NCI-H510A (cell line): Measurements from ENCODE around the gene TXNRD2.
"Not testable (repeated sequence)": the region's sequence is repeated elsewhere in the genome, so short reads cannot be mapped to it uniquely, and the experiment has no call there.

ENCODE experiments used
- DNase-seq: peaks from one replicate; lab custom pipeline; 2025; lab: John Stamatoyannopoulos, UW

TXNRD2 gene

DNA sequence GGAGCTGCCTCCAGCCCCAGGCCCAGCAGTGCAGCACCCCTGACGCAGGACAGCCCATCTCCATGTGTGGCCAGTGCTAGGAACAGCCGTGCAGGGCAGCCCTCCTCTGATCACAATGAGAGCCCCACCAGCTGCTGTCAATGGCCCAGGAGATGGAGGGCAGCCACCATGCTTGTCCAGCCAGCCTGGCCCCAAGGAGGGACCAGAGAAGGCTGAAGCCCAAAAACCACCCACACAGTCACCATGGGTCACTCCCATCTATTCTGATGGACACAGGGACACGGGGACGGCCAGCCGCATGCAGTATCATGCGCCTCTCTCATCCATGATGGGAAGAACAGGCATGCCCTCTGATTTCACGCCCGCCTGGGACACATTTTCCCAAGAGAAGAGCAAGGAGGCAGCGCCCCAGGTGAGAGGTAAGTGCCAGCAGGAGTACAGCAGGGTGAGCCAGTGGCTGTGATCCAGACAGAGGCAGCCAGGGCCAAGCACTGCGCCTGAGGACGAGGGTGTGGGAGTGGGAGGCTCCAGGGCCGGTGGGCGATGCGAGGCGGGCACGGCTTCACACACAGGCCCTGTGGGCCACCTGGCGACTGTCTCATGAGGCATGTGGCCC lies 53.4 kb downstream of the TXNRD2 start:
- no peak for DNase-seq

DNA sequence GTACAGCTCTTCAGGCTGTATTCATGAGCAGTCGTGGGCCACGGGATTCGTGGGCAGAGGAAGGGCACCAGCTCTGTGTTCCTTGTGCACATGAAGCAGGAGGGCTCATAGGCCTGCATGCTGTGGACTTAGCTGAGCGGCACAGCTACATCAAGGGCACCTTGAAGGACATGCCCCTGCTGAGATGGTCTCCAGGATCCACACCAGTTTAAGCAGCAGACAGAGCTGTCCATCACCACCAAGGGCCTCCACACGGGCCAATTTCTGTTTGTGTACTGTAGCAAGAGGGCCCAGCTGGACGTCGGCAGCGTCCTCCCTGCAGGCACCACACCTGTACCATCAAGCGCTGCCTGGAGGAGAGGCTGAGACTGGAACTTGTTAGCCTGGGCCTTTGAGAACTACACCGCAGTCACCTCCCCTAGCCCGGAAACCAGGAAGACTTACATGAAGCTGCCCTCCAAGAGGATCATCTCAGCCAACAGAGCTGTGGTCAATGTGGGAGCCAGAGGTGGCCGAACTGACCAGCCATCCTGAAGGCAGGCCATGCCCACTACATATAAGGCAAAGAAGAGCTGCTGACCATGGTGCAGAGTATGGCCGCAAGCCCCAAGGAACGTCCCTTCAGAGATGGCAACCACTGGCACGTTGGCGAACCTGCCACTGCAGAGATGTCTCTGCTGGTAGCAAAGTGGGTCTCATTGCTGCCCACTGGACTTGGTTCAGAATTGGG lies 54.2 kb downstream of the TXNRD2 start:
- DNase-seq, result no peak

DNA sequence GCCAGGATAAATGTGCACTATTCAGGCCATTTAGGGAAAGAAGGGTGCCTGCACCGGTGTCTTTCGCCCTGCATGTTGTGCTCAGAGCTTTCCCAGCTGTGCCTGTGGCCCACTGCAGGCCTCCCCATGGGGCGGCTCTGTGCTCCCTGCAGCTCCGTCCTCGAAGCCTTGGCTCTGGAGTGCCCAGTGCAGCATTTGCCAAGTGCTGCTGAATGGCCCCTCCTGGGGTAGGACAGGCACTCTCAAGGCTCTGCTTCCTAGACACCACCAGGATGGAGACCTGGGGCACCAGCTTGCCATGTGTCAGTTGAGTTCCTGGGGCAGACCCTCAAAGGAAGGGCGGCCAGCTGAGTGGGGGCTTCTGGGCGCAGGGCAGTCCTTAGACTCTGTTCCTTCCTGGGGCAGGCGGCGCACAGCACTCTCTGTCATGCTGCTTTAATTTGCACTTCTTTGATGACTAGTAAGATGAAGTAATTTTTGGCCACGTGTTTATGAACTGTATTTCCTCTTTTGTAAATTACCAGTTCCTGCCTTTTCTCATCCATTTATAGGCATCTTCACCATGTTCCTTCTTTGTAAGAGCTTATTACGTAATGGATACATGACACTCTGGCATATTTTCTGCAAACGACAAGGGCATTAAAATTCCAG lies 54.9 kb downstream of the TXNRD2 start:
- no peak for DNase-seq

DNA sequence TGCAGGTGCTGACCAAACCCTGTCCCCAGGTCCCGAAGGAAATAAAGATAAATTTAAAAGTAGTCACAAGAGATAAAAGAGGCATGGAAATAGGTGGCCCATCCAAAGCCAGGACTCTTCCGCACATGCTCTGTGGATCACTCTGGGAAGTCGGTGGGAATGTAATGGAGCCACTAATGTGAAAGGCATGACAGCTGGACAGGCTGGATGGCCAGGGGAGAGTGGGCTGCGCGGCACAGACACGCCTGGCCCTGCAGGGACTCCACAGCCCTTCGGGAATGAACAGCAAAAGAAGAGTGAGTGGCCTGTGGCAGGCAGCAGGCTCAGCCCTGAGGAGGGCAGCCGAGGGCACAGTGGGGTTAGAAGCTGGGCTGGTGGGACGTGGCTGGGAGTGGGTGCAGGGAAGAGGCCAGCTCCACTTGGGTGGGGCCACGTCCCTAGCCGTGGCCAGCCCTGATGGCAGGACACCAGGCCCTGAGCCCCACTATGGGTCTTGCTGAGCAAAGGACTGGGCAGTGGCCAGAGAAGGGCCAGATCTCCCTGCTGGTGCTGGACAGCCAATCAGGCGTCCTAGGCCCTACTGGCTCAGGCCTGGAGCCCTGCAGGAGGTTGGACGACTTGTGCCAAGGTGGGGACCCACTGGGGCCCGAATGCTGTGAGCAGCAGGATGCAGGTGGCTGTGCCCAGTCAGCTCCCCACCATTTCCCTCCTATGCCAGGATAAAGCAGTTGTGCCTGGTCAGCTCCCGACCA lies 55.6 kb downstream of the TXNRD2 start:
- DNase-seq, result no peak

DNA sequence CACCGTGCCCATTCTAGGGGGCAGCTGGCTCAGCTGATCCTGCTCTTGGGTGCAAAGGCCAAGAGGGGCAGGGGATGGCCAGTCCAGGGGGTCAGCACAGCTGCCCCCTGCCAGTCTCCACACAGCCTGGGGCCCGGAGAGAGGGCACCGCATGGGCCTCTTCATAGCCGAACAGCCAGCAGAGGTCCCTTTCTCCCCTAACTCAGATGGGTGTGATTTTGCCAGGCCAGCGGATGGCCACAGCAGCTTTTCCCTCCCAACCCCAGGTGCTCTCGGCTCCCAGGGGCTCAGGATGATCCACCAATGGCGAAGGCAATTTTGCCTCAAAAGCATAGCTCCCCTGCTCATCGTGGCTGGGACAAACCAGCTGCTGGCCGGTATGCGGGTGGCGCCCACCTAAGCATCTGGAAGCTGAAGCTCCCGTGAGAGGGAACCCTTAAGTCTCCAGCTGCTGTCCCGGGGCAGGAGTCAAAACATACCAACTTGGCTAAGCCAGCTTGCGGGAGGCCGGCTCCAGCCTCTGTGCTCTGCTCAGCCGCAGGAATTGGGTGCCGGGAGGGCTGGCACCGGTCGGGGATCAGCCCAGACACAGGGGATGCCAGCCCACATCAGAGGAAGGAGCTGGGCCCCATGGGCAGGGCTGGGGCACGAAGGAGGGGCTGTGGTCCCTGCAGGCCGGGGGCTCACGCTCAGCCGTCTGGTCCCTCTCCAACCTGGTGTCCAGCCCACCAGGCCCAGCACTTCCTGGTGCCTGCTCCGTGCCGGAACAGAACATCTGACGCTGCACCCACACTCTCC lies 56.5 kb downstream of the TXNRD2 start:
- DNase-seq, result no peak

DNA sequence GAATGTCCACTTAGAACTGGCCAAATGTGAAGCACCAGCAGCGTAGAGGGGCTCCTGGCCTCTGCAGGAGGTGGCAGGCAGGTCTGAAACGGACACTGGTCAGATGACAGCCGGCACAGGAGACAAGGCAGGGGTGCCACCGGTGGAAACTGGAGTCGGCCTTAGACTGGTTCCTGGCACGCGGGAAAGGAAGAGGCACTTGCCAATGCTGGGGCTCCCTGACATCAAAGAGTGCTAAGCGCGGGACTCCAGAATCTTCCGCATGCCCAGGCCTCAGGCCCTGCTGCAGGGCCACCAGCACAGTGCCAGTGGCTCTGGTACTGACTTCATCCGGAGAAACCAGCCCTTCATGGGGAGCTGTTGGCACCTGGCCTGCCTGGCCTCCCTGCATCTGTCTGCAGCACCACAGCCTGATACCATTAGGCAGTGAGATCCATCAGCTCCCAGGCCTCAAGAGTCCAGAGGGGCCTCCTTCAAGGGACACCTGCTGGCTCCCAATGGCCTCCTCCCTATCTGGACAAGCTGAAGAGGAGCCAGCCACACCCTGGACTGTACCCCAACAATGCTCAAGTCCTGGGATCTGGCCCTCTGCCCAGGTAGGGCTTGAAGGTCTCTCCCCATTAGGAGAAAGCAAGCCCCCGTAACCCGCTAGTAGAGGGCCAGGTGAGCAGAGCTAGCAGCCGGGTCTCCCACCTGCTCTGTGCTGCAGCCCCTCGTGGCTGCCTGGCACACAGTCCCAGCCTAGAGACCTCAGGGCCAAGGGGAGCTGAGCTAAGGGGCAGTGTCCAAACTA lies 57.3 kb downstream of the TXNRD2 start:
- DNase-seq, result no peak

DNA sequence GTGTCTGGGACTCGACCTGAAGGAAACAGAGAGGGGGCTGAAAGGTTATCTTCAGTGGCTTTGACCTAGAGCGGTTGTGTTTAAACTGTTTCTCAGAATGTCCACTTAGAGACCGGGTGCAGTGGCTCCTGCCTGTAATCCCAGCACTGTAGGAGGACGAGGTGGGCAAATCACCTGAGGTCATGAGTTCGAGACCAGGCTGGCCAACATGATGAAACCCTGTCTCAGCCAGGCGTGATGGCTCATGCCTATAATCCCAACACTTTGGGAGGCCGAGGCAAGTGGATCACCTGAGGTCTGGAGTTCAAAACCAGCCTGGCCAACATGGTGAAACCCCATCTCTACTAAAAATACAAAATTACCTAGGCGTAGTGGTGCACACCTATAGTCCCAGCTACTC lies 58.2 kb downstream of the TXNRD2 start:
- not testable (repeated sequence) for DNase-seq

DNA sequence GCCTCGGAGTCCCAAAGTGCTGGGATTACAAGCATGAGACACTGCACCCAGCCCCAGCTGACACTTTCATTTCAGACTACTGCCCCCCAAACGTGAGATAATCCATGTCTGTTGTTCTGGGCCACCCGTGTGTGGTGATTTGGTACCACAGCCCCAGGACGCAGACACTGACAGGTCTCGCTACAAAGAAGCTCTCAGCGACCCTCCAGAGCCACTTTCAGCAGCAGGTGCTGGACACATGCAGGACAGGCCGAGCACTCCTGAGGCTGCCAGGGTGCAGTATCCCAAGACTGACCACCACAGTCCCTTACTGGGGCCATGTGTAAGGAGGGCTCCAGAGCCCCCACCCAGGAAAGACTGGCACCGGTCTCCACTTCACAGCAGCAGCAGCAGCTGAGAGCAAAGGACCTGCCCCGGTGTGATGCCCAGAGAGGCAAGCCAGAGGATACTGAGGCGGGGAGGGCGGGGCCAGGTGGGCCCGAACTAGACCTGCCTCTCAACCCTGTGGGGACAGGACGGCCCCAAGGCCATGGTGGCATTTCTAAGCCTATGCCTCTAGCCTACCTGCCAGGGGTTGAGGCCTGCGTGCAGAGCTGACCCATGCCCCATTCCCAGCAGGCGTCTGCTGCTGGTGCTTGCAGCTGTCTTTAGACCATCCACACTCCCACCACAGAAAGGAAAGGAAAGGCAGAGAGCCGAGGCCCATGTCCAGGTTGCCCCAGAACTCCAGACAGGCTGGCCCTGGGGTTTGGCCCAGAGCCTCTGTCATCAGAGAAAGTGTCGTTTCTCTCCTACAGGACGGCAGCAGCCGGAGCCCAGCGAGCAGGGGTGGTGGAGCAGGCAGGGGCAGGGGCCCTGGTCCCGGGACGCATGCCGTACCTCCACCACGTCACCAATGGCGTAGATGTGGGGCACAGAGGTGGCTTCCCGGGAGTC lies 58.9 kb downstream of the TXNRD2 start:
- no peak for DNase-seq

DNA sequence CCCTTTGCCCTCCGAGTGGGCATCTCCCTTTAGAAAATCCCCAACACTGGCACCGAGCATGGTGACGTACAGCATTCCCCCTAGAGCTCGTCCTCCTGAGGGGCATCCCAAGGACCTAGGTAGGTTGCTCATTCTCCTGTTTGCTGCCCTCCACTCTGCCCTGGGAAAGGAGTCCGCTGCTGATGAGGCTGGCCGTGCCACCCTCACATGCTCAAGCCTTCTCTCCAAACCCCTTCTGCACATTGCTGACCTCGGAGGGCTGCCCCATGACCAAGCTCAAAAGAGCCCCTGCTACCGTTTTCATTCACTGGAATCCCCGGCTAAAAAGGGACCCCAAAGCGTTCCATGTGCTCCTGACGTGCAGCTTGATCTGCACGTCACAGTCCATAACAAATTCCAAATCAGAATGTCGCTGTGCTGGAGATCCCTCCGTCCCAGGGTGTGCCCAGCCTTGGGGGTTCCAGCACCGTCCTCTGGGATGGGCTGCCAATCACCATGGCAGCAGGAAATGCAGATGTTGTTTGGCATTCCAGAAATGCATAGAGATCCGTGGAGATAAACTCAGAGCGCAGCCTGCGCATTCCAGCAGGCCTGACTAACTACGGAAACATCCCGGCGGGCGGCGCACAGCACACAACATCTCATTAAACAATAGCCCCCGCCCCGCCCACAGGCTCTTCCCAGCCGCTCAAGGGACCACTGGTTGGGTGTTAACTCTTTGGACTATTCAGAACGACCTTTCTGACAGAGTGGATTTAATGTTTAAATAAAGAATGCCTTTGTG lies 60.6 kb downstream of the TXNRD2 start:
- DNase-seq, result no peak

DNA sequence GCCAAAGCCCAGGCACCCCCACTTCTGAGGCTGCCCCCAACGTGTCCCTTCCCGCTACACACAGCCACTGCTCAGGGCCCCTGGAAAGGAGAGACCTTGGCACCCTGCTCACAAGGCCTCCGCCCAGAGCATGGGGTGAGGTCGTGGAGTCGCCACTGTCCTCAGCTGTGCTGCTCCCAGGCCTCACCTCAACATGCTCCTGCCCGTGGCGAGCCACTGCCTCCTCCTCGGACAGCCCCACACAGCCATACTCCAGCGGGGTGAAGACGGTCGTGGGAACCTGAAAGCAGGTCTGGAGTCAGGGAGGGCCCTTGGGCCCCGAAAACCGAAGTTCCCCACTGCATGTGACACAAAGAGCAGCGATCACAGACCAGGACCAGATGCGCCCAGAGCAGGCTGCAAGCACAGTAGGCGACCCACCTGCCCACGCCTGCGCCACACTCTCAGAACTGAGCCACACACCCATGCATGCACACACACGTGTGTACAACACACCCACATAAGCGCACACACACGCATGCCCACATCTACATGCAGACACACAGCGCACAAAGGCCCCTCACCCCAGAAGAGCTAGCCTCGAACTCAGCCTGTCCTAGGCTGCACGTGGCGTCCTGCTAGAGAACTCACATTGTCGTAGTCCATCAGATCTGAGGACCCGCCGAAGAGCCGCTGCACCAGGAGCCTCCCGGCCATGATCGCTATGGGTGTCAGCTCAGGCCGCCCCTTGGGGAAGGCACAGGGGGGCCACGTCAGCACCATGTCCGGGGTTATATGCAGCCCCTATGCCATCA lies 61.4 kb downstream of the TXNRD2 start:
- no peak for DNase-seq

DNA sequence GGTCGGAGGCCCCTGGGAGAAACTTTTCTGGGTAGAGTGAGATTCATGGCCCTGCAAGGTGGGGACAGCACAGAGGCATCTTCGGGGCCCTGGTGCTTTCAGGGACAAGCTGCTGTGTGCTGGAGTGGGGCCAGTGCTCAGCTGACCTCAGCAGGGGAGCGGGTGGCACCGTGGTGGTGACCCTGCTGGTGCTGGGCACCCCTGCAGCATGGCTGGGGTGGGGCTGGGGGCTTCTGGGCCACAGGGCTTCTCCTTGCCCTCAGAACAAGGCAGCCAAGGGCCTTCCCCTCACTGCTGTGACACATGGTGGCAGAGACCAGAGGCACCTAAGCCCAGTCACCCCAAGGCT lies 62.0 kb downstream of the TXNRD2 start:
- no peak for DNase-seq

DNA sequence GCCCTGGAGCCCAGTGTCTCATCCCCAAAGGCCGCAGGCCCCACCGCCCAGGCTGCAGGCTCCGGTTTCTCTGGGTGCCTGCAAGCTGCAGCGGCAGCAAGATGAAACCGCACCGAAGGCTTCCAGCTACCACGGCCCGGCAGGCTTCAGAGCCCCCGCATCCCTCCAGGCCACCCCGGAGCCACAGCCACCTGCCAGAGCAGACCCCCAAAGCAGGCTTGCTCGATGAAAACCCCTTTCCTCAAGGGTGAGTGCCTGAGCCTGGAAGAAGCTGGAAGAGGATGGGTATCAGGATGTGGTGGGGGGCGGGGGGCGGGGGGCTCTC lies 62.4 kb downstream of the TXNRD2 start:
- DNase-seq, result no peak

DNA sequence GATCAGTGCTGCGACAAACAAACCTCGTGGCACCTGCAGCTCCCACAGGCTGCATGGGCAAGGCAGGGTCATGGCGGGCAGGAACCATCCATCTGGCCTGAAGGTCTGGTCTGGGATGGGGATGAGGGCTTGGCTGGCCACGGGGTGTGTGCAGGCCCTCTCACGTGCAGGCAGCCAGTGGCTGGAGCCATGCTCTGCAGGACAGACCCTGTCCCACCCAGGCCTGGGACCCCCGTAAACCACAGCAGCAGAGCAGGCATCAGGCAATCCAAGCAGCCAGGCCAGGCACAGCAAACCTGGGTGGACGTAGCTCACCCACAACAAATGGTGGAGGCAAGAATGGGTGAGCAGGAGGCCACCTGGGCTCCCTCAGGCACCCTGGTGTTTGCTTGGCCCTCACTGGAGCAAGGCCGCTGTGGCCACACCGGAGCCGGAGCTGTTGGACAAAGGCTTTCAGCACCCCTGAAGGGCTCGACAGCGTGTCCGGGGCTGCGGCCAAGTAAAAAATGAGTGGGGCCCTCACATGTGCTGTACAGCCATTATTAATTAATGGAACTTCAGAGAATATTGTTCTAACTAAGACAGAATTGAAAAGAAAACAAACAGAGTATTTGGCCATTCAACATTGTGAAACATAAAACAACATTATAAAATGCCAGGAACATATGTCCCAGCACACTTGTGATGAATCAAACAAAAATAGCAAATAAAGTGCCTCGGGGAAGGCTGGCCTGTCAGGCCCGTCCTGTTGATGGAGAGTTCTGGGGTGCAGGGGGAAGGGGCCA lies 63.0 kb downstream of the TXNRD2 start:
- DNase-seq, result no peak

DNA sequence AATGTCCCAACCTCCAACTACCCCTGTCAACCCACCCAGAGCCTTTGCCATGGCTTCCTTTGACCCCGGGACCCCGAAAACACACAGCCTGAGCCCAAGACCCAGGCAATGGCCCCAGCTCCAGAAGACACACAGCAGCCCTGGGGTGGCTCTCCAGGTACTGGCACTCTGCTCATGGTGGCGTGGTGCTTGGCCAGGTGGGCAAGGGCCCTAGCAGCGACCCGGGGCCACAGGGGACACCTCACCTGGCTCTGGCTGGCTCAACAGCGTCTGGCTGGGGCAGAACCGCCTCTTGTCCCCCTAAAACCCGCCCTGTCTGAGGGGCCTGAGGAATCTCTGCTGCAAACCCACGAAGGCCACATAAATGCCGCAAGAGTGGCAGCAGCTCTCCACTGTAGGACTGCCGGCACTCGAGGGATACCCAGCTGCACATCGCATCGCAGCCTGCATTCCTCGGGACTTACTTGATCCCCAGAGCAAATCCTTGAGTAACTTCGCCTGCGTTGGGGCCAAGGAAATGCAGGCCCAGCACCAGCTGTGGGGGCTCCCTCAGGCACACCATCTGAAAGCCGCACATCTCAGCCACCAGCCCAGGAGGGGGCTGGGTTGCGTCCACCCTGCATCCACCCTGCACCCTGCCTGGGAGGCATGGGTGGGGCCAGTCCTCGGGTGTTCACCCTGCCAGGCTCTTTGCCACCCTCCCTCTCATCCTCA lies 63.8 kb downstream of the TXNRD2 start:
- no peak for DNase-seq

DNA sequence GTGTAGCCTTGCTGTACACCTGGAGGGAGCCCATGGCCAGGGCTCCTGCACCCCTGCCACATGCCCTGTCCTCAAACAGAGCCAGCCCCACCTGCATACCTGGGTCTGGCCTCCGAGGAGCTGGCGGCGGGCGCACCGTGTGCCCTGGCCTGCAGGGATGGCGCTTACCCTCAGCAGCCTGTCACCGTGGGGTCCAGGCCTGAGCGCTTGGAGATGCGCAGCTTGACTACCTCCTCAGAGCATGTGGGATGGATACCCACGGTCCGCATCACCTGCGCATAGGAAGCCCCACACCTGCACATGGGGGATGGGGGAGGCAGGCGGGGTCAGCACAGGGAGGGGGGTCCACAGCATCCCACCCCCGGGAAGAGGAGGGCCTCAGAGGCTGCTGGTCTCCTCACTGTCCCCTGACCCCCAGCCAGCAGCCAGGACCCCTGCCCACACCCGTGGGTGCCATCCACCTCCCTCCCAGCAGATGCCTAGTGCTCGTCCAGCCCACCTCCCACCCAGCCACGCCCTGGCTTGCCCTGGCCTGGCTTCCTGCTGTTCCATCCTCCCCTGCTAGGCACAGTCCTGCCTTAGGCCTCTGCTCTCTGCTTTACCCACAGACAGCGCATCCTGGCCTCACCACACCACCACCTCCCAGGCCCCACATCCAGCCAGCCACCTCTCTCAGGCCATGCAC lies 64.5 kb downstream of the TXNRD2 start:
- DNase-seq, result no peak

DNA sequence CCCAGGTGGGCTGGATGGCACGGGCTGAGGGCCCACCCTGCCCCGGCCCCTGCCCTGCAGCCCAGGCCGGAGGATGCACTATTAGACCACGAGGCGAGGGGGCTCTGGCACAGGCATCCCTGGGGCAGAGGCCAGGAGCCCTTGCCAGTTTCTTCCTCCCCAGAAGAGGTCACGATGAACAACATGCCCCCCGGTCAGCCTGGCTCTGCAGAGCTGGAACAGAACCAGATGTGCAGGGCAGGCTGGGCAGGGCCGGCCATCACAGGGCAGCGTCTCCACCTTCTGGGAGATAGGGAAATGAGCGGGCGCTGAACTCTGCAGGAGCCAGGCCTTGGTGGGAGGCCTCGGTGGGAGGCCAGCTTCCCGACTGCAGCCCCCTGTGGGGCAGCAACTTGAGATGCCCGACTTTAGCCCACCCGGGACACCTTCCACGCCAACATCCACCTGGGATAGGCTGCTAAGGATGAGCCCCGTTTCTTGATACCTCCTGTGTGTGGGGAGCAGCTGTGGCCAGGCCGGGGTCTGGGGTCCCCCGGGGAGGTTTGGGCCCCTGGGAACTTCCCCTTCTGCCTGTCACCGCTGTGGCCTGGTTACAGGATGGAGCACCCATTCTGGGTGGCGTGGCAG lies 65.2 kb downstream of the TXNRD2 start:
- no peak for DNase-seq
